ENCODE measurements around the gene ZNF211.

The ZNF211 gene

DNA sequence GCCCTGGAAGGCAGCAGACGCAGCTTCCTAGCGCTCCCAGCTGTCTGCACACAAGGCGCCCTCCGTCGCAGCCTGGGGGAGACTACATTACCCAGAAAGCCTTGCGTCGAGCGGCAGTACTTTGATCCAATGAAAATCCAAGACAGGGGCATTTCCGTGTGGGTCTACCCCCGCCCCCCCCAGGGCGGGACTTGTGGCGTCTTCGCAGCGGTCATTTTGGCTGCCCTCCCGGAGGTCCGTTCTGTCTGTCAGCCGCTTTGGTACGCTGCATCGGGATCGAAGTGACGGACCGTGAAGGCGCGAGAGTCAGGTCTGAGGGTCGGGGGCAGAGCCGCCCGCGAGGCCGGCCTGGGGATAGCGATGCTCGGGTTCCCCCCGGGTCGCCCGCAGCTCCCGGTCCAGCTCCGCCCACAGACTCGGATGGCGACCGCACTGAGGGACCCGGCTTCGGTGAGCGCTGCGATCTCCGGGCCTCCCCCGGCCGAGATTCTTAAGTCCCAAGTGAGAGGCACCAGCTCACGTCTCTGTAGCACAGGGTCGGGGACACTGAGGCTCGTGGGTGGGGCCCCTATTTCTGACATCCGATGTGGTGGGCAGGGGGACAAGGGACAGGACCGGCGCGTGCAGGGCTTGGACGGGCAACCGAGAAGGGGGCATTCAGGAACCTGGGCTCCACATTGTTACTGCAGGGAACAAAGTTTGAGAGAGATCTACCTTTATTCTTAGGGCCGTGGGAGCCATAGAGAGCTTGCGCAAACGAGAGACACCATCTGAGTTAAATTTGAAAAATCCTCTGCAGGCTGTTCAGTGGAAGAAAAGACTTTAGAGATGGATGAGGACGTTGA, at the start of gene ZNF211:
Gene ZNF211 (plus strand): TSS at position 182 of the 845 bp plus-strand sequence. CDS start 179 bp downstream, at position 361.
- peak; percentile 77 to 96 (median 86) for DNase-seq

DNA sequence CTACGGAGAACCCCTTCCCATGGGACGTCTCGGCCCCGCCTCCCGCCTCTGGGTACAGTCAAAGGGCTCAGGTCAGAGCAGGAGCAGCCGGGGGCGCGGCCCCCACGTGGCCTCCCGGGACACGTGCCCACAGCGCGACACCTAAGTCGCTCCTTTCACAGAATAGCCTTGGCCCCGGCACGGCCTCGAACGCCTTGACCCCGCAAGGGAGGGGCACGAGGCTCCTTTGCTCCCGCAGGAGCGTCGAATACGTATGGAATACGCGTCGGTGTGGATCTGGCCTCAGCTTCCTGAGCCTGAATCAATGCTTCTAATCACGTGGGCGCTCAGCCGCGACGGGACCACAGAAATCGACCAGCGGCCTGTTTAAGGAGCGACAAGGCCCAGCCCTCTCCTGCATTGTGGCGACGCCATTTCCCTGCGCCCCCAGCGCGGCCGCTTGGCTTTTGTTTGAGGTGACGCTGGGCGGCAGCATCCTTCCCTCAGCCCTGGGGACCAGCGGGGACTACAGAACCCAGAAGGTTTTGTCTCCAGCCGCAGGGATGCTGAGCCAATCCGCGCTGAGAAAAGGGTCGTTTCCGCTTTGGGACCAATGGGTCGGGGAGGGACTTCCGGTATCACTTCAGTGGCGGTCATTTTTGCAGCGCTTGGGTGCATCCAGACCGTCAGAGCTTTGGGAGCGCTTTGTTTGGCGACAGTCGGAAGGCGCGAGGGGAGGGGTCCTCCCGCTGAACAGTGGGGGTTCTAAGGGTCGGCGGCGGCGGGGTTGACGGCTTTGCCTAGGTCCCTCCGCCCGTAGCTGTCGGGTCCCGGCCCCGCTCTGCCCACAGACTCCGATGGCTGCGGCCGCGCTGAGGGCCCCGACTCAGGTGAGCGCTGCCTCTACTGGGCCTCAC, 49.2 kb upstream of the ZNF211 start, which contains the start of gene ZIK1:
Gene ZIK1 (plus strand): TSS at position 625 of the 896 bp plus-strand sequence. CDS start 212 bp downstream, at position 837.
- peak; percentile 19 to 88 (median 42) for DNase-seq

DNA sequence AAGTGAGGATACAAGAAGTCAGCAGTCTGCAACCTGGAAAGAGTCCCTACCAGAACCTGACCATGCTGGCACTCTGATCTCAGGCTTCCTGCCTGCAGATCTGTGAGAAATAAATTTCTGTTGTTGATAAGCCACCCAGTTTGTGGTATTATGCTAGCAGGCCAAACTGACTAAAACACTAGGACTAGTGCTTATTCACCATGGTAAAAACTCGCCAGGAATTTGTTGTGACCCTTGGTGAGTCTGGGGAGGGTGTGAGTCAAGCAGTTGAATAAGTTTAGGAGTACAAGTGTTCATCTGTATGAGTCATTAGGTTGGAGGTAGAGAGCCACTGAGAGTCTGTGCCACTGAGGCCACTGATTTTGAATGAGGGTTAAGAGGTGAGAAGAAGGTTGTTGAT, 45.4 kb upstream of the ZNF211 start:
- no peak for DNase-seq

DNA sequence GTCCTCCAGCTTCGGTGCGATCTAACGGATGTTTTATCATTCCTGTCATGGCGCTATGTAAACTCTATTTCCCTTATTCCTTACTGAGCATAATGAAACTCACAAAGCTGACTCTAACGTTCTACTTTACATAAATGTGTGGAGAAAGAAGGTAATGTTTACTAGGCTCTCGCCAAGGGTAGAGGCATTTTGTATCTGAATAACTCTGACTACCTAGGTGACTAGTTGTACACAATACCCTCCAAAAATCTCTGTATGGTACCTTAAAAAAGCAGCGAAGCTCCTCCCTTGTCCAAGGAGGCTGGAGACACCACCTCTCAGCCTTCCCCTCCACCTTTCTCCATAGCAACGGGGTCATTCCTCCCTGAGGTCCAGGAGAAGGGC, 33.6 kb upstream of the ZNF211 start:
- DNase-seq, result no peak

DNA sequence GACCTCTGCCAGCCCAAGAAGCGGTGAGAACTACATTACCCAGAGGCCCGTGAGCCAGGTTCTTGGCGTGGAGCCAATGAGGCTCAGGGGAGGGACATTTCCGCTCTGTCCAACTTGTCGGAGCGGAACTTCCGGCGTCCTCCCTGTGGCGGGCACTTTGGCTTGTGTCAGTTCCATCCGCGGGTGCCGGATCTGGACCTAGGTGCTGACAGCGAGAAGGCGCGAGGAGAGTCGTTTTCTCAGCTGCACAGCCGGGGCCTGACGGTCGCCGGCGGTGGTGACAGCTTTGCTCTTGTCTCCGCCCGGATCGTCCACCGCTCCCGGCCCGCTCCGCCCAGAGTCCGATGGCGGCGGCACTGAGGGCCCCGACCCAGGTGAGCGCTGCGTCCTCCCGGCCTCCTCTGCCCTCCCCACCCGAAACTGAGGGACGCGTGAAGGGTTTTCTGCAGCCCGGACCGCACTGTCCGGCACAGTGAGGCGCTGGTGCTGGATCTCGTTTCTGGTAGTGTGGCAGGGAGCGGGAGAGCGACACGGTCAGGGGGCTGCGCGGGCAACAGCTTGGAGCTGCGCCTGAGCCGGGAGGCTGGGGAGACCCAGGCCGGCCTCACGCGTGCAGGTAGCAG, 33.1 kb upstream of the ZNF211 start, which contains the start of gene ZNF530:
Gene ZNF530 (plus strand): TSS at position 125 of the 623 bp plus-strand sequence. CDS start 4,461 bp downstream, outside the sequence.
- DNase-seq, result peak; percentile 83 to 95 (median 94)

DNA sequence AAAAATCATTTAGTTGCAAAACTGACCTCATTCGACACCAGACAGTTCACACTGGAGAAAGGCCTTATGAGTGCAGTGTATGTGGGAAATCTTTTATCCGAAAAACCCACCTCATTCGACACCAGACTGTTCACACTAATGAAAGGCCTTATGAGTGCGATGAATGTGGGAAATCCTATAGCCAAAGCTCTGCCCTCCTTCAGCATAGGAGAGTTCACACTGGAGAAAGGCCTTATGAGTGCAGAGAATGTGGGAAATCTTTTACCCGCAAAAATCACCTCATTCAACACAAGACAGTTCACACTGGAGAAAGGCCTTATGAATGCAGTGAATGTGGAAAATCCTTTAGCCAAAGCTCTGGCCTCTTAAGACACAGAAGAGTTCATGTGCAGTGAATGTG, 26.0 kb upstream of the ZNF211 start:
- no peak for DNase-seq

DNA sequence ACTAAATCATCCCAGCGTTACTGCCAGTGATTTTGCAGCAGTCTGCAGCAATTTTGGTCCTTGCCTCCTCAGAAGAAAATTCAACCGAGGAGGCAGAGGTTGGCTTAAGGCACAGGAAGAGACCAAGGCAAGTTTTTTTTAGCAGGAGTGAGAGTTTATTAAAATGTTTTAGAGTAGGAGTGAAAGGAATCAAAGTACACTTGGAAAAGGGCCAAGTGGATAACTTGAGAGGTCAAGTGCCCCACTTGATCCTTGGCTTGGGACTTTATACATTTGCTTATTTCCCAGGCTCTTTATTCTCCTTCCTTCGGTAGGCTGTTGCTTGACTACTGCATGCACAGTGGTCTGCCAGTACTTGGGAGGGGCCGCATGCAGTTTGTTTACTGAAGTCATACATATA, 21.9 kb upstream of the ZNF211 start:
- DNase-seq, result no peak

DNA sequence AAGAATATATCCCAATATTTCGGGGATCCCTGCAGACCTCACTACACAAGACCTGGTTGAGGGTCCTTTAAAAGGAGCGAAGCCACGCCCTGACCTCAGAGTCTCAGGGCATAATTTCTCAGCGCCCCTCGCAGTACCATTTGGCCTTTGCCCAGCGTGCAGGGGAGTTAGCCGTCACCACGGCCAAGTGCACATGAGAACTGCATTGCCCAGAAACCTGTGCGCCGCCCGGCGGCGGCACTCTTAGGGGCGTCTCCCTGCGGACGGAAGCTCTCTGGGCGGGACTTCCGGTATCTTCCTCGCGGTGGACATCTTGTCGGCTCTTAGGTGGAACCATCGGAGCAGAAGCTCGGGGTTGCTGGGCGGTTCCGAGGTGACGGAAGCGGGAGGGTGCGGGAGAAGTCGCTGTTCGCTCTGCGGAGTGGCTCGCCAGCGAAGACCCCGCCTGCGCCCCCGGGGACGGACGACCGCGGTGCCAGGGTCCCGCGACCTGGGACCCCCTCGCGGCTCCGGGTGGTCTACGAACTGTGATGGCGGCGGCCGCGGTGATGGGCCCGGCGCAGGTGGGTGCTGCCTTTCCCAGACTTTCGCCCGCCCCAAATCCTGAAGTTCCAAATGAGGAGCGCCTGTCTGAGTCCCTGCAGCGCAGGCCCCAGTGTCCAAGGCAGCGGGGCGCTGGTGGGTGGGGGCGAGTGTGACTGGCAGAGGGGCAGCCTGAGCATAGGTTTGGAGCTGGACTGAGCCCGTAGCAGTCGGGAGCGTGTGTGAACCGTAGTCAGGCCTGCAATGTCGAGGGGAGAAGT, 18.8 kb upstream of the ZNF211 start, which contains the start of gene ZNF134:
Gene ZNF134 (plus strand): TSS at position 302 of the 803 bp plus-strand sequence. CDS start 5,227 bp downstream, outside the sequence.
- peak; percentile 81 to 91 (median 90) for DNase-seq

DNA sequence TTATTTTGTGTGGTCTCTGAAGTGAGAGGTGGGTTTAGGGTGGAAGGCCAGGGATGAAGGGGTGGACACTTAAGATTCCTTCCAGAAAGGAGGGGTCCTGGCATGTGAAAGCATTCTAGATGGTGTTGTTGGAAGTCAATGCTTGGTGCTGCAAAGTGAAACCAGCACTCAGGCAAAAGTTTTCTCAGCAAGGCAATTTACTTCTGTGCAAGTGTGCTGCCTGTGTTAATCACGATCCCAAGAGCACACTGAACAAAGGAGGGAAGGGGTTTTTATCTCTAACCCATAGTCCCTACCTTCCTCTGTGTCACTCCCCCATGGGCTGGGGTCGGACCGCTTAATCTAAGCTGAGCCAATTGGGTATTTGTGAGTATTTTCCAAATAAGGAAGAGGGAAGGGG, 17.6 kb upstream of the ZNF211 start:
- no peak for DNase-seq

DNA sequence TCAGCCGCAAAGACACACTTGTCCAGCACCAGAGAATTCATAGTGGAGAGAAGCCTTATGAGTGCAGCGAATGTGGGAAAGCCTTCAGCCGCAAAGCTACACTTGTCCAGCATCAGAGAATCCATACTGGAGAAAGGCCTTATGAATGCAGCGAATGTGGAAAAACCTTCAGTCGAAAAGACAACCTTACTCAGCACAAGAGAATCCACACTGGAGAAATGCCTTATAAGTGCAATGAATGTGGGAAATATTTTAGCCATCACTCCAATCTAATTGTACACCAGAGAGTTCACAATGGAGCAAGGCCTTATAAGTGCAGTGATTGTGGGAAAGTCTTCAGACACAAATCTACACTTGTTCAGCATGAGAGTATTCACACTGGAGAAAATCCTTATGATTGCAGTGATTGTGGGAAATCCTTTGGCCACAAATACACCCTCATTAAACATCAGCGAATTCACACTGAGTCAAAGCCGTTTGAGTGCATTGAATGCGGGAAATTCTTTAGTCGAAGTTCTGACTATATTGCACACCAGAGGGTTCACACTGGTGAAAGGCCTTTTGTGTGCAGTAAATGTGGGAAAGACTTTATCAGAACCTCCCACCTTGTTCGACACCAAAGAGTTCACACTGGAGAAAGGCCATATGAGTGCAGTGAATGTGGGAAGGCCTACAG, 12.2 kb upstream of the ZNF211 start:
- peak in 1 of 3 experiments; percentile 44 for DNase-seq

DNA sequence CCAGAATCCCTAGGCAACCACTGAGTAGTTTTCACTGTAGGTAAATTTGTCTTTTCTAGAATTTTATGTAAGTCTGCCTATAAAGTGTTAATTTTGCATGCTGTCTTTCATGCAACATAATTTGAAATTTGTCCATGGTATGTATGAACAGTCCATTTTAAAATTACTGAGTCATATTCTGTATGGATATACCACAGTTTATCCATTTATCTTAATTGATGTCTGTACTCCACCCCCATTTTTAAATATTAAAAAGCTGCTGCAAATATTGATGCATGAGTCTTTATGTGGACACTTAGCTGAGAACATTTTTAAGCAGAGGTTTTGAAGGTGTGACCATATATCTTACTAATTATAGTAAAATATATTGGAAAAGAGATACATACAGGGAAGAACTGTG, 9.9 kb upstream of the ZNF211 start:
- DNase-seq, result no peak

DNA sequence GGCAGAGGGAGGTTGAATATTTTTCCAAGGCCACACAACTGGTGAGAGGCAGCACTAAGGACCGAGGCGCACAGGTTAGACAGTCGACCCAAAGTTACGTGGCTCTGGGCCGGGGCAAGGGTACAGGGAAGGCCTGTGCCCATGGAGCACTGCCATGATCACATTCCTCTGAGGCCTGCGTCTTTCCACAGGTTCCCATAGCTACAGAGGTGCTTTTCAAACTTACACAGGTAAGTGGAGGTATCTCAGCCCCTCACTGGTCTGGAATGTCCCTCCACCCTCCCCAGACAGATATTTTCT, 814 bp downstream of the ZNF211 start:
- no peak for DNase-seq

DNA sequence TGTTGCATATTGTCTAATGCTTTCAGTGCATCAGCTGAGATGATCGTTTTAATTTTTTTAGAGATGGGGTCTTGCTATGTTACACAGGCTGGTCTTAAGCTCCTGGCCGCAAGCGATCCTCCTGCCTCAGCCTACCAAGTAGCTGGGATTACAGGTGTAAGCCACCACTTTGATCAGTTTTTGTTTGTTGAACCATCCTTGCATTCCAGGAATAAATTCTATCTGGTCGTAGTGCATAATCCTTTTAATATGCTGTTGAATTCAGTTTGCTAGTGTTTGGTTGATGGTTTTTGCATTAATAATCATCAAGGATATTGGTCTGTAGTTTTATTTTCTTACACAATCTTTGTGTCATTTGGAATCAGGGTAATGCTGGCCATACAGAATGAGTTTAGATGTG, 4.4 kb downstream of the ZNF211 start:
- no peak for DNase-seq

DNA sequence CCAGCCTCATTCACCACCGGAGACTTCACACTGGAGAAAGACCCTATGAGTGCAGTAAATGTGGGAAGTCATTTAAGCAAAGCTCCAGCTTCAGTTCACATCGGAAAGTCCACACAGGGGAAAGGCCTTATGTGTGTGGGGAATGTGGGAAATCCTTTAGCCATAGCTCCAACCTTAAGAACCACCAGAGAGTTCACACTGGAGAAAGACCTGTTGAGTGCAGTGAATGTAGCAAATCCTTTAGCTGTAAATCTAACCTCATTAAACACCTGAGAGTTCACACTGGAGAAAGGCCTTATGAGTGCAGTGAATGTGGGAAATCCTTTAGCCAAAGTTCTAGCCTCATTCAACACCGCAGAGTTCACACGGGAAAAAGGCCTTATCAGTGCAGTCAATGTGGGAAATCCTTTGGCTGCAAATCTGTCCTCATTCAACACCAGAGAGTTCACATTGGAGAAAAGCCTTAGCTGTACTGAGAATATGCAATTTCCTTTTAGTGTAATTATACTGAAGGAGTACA, 8.8 kb downstream of the ZNF211 start:
- no peak for DNase-seq

DNA sequence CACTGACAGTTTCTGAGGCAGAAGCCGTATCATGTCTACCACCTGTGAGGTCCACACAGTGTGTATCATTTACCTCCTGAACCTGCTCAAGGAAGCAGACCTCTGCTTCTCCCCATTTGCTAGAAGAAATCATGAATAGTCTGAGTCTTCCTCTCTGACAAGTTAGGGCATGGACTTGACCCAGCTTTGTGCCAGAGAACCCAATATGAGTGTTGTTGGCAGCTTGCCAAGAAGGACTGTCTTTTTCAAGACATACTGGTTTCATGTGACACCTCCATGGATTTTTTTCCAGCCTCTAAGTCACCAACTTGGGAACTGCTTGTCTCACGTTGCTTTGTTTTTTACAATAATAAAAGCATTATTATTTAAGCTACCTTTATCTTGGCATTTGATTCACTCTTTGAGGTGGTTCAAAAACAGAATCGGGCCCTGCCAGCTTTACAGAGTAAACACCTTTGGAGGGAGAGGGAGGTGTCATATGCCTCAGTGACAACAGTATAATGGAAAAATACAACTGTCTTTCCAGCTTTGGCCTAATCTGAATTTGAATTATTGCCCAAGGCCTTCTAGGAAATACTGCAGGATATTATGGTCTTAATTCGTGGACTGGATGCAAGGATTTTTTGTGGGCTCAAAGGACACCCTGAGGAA, 9.6 kb downstream of the ZNF211 start:
- peak in 2 of 3 experiments; percentile 2 to 21 for DNase-seq

DNA sequence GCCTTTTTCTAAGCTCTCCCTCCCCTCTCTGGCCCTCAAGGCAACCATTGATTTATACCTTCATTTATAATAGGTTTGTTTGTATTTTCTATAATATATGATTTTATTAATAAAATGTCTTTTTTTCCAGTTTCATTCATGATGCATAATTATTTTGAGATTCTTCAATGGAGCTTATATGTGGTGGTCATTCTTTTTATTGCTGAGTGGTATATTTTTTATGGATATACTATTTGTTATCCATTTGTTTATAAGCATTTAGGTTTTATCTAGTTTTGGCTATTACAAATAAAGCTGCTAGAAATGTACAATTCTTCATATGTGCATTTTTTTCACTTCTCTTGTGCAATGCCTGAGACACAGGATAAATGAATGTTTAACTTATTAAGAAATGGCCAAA, 10.8 kb downstream of the ZNF211 start:
- DNase-seq, result no peak

DNA sequence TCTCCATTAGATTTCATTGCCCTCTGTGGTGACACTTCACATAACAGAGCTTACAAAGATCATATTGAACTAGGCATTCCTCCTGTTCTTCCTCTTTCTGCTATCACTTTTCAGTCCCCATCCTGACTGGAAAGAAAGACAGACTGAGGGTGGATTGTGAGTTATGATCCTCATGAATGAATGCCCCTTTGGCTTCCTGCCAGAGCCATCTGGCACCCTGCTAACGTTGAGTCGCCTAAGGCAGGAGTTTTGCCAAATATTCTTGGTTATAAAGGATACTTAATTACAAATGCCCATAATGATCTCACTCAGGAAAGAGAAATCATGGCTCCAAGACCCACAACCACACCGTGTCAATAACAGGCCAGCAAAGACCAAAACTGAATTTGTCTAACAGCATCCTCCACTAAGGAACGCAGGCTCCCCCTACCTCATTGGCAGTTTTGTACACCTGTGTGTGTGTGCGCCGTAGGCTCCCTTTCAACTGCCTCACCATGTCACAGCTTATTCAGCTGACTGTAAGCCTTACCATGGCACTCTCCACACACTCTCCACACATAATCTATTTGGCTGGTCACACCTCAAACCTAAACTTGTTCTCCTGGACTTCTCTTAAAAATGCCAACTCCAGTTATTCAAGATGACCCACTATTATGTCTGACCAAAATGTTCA, 15.5 kb downstream of the ZNF211 start:
- peak in 2 of 3 experiments; percentile 8 to 60 for DNase-seq

DNA sequence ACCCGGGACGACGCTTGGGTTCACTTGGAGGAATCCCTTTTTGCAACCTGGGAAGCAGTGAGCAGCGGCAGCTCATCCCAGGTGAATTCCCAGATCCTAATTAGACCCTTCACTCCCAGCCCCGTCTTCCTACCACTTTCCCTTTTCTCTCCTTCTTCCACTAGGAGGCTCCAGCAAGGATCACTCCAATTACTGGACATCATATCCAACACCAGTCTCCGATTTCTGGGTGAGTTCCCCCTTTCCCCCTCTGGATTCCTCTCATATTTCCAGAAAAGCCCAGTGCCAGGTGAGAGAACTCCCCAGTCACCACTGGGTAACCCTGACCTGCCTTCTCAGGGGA, 18.7 kb downstream of the ZNF211 start:
- DNase-seq, result no peak

DNA sequence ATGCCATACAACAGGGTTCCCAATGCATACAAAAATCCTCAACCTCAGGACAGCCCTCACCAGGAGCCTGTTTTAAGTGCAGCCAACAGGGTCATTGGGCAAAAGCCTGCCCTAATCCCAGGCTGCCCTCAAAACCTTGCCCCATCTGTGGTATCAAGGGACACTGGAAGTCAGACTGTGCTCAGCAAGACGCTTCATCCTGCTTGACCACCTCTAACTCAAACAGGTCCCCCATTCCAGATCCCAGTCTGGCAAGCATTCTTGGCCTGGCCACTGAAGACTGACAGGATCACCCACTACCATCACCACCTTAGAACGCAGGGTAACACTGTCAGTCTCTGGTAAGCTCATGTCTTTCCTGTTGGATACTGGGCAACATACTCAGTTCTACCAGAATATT, 20.7 kb downstream of the ZNF211 start:
- DNase-seq, result no peak

DNA sequence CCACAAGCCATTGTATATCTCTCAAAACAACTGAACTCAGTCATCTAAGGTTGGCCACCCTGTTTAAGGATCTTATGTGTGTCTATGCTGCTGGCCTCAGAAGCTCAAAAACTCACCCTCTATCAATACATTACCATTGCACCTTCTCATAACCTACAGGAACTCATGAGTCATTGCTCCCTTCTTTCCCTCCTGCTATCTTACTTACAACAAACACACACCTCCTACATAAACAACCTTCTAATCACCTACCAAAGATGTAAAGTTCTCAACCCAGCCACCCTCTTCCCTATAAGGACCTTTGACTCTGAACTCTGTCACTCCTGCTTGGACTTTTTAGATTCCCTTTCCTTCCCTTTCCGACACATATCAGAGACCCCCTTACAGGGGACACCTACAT, 22.5 kb downstream of the ZNF211 start:
- DNase-seq, result no peak
